ENCODE measurements around the gene ZBTB24. TPM values are rescaled to one million over a fixed set of nuclear protein-coding genes. Genes with fewer than 3 reads are reported as not detected.

ZBTB24 gene
- total RNA-seq, 1 donor = 10.4 TPM

GRCh38 chr6:109478841-109479624 lies 4.0 kb downstream of the ZBTB24 start:
- H3K4me3 ChIP-seq (ENCODE audit: low read depth, low read length) = peak overlapping the region; percentile 2
- no peak for TF ChIP-seq CTCF (IDR thresholded peaks at IDR 0.05; ENCODE audit: insufficient read depth, low read depth, low read length)
- DNase-seq (ENCODE audit: low read depth) = no peak

GRCh38 chr6:109478222-109478805 lies 4.7 kb downstream of the ZBTB24 start:
- no peak for DNase-seq (ENCODE audit: low read depth)
- TF ChIP-seq CTCF (IDR thresholded peaks at IDR 0.05; ENCODE audit: insufficient read depth, low read depth, low read length) = no peak
- no peak overlapping the region for H3K4me3 ChIP-seq (ENCODE audit: low read depth, low read length)

- TF ChIP-seq CTCF (IDR thresholded peaks at IDR 0.05; ENCODE audit: insufficient read depth, low read depth, low read length) = no peak
- DNase-seq (ENCODE audit: low read depth) = no peak
- no peak overlapping the region for H3K4me3 ChIP-seq (ENCODE audit: low read depth, low read length)
Observed at GRCh38 chr6:109477725-109478124, 5.3 kb downstream of the ZBTB24 start.

GRCh38 chr6:109477184-109477583 lies 5.8 kb downstream of the ZBTB24 start:
- TF ChIP-seq CTCF (IDR thresholded peaks at IDR 0.05; ENCODE audit: insufficient read depth, low read depth, low read length) = no peak
- H3K4me3 ChIP-seq (ENCODE audit: low read depth, low read length) = no peak overlapping the region

GRCh38 chr6:109475625-109476024 lies 7.4 kb downstream of the ZBTB24 start:
- TF ChIP-seq CTCF (IDR thresholded peaks at IDR 0.05; ENCODE audit: insufficient read depth, low read depth, low read length) = no peak
- no peak for DNase-seq (ENCODE audit: low read depth)
- no peak overlapping the region for H3K4me3 ChIP-seq (ENCODE audit: low read depth, low read length)

More at GRCh38 chr6:109477184-109477583, 5.8 kb downstream of the ZBTB24 start:
- no peak for DNase-seq (ENCODE audit: low read depth)

- TF ChIP-seq CTCF (IDR thresholded peaks at IDR 0.05; ENCODE audit: insufficient read depth, low read depth, low read length) = no peak
- DNase-seq (ENCODE audit: low read depth) = no peak
- no peak overlapping the region for H3K4me3 ChIP-seq (ENCODE audit: low read depth, low read length)
Observed at GRCh38 chr6:109474995-109475394, 8.0 kb downstream of the ZBTB24 start.

Measured in fibroblast of villous mesenchyme (primary cell).